SK-N-SH (cell line): ENCODE results near the gene KCTD17. TPM values are rescaled to one million over a fixed set of nuclear protein-coding genes. Genes with fewer than 3 reads are reported as not detected.

ENCODE experiments used
- CTCF ChIA-PET: fragments of 300-600, 350-600 bp; formaldehyde crosslinking; extraction: SDS; loops from one replicate; lab custom pipeline; 2021; lab: Yijun Ruan, JAX
- POLR2A ChIA-PET: fragments of 350-600 bp; sonication (Branson Sonifier 250); formaldehyde crosslinking; extraction: SDS; loops from one replicate; lab custom pipeline; 2020; ENCODE audit warnings: antibody characterized with exemption, inconsistent platforms; lab: Yijun Ruan, JAX
- DNase-seq: peaks from one replicate; pipeline ENCODE4 v3.0.0; 2012
- H2AFZ ChIP-seq: fragments of 200-600 bp; sonication (generic); 2 replicates; pipeline ENCODE4 v1.8.1; 2016; ENCODE audit warnings: antibody characterized with exemption, mild to moderate bottlenecking, low read depth
- H3F3A ChIP-seq: fragments of 200-600 bp; sonication (generic); replicated peaks from 2 replicates; pipeline ENCODE3; 2016; ENCODE audit warnings: antibody characterized with exemption, mild to moderate bottlenecking; ENCODE audit not compliant: insufficient read depth
- H3K27ac ChIP-seq, 2 experiments: fragments of 200-500 bp in 1 of 2; fragments of 200-600 bp in 1 of 2; sonication (Bioruptor generic) in 1 of 2; sonication (generic), shearing (Covaris generic) in 1 of 2; 2 replicates each; pipeline versions ENCODE4 v1.5.1 to v1.6.1; 2014 to 2016; ENCODE audit warnings: low read depth in 2 of 2, inconsistent platforms in 1 of 2, low read length in 1 of 2, mild to moderate bottlenecking in 1 of 2, mixed read lengths in 1 of 2
- H3K27me3 ChIP-seq: fragments of 200-600 bp; sonication (generic), shearing (Covaris generic); 2 replicates; pipeline ENCODE4 v1.6.1; 2016; ENCODE audit warnings: mixed run types; ENCODE audit not compliant: insufficient read depth
- H3K36me3 ChIP-seq, 2 experiments: fragments of 200-500 bp in 1 of 2; fragments of 200-600 bp in 1 of 2; sonication (Bioruptor generic) in 1 of 2; sonication (generic) in 1 of 2; replicated peaks in 1 of 2; 2 replicates each; pipeline versions ENCODE3 to v1.5.1; 2014 to 2016; ENCODE audit warnings: low read length in 1 of 2, mild to moderate bottlenecking in 1 of 2; ENCODE audit not compliant: insufficient read depth in 2 of 2, control insufficient read depth in 1 of 2
- H3K4me1 ChIP-seq, 2 experiments: fragments of 200-500 bp in 1 of 2; fragments of 200-600 bp in 1 of 2; sonication (Bioruptor generic) in 1 of 2; sonication (generic), shearing (Covaris generic) in 1 of 2; 2 replicates each; pipeline versions ENCODE4 v1.5.1 to v1.6.1; 2014 to 2016; ENCODE audit warnings: low read depth in 1 of 2, low read length in 1 of 2, mixed run types in 1 of 2; ENCODE audit not compliant: insufficient read depth in 2 of 2, control insufficient read depth in 1 of 2
- H3K4me2 ChIP-seq: fragments of 200-600 bp; sonication (generic), shearing (Covaris generic); 2 replicates; pipeline ENCODE4 v1.6.1; 2017; ENCODE audit warnings: mixed run types
- H3K4me3 ChIP-seq, 2 experiments: fragments of 200-500 bp in 1 of 2; fragments of 200-600 bp in 1 of 2; sonication (Bioruptor generic) in 1 of 2; sonication (generic), shearing (Covaris generic) in 1 of 2; 2 replicates each; pipeline versions ENCODE4 v1.5.1 to v1.8.1; 2014 to 2016; ENCODE audit warnings: low read depth in 2 of 2, inconsistent platforms in 1 of 2, low read length in 1 of 2, mild to moderate bottlenecking in 1 of 2, mixed read lengths in 1 of 2, moderate library complexity in 1 of 2
- H3K79me2 ChIP-seq: fragments of 200-600 bp; sonication (generic); 2 replicates; pipeline ENCODE4 v1.8.1; 2017; ENCODE audit warnings: mild to moderate bottlenecking; ENCODE audit not compliant: insufficient read depth
- H3K9ac ChIP-seq: fragments of 200-600 bp; sonication (generic); 2 replicates; pipeline ENCODE4 v1.6.1; 2017; ENCODE audit warnings: mixed run types
- H3K9me2 ChIP-seq: fragments of 200-600 bp; sonication (generic); 2 replicates; pipeline ENCODE4 v1.6.1; 2017; ENCODE audit warnings: mixed run types
- H3K9me3 ChIP-seq: fragments of 200-600 bp; sonication (generic); 2 replicates; pipeline ENCODE4 v1.6.1; 2017; ENCODE audit warnings: mixed run types, mild to moderate bottlenecking, moderate library complexity
- H4K20me1 ChIP-seq: fragments of 200-600 bp; sonication (generic); 2 replicates; pipeline ENCODE4 v1.6.1; 2017; ENCODE audit warnings: mild to moderate bottlenecking, mixed run types; ENCODE audit not compliant: insufficient read depth
- CHD2 ChIP-seq: fragments of 150-350 bp; IDR thresholded peaks from 2 replicates; pipeline ENCODE4 v1.6.1; 2018; ENCODE audit warnings: low read length; ENCODE audit not compliant: partially characterized antibody
- EZH2phosphoT487 ChIP-seq: fragments of 200-600 bp; sonication (generic); IDR thresholded peaks from 2 replicates; pipeline ENCODE4 v1.6.1; 2017; ENCODE audit warnings: low read depth, mixed run types, mild to moderate bottlenecking, antibody characterized with exemption, moderate library complexity, borderline replicate concordance
- FOSL2 ChIP-seq: IDR thresholded peaks from 2 replicates; pipeline ENCODE4 v1.4.0; 2012; ENCODE audit warnings: low read depth, mild to moderate bottlenecking, moderate library complexity, borderline replicate concordance
- FOXM1 ChIP-seq: IDR thresholded peaks from 2 replicates; pipeline ENCODE4 v1.4.0; 2012; ENCODE audit warnings: low read depth, mild to moderate bottlenecking
- GABPA ChIP-seq: IDR thresholded peaks from 2 replicates; pipeline ENCODE4 v1.4.0; 2012; ENCODE audit warnings: low read depth, mild to moderate bottlenecking
- MEF2A ChIP-seq: IDR thresholded peaks from 2 replicates; pipeline ENCODE4 v1.4.0; 2012; ENCODE audit warnings: low read depth, borderline replicate concordance
- PBX3 ChIP-seq: IDR thresholded peaks from 2 replicates; pipeline ENCODE4; 2012
- POLR2AphosphoS5 ChIP-seq: IDR thresholded peaks from 2 replicates; pipeline ENCODE4 v1.6.1; 2012; ENCODE audit warnings: low read depth, low read length
- RAD21 ChIP-seq: IDR thresholded peaks from 2 replicates; pipeline ENCODE4 v1.6.1; 2012; ENCODE audit warnings: mild to moderate bottlenecking, low read length
- RCOR1 ChIP-seq: fragments of 150-350 bp; IDR thresholded peaks from 2 replicates; pipeline ENCODE4 v1.6.1; 2017; ENCODE audit warnings: antibody characterized with exemption, low read length
- RFX5 ChIP-seq: IDR thresholded peaks from 2 replicates; pipeline ENCODE4 v1.6.1; 2012; ENCODE audit warnings: mild to moderate bottlenecking, improper control_type of control experiment, low read length
- TAF1 ChIP-seq: IDR thresholded peaks from 2 replicates; pipeline ENCODE4 v1.6.1; 2012; ENCODE audit warnings: low read depth, mild to moderate bottlenecking, low read length, moderate library complexity, borderline replicate concordance
- TCF12 ChIP-seq: IDR thresholded peaks from 2 replicates; pipeline ENCODE4 v1.4.0; 2012
- USF1 ChIP-seq: IDR thresholded peaks from 2 replicates; pipeline ENCODE4 v1.4.0; 2012; ENCODE audit warnings: low read depth, borderline replicate concordance
- USF2 ChIP-seq: fragments of 150-350 bp; IDR thresholded peaks from 2 replicates; pipeline ENCODE4 v1.6.1; 2017; ENCODE audit warnings: antibody characterized with exemption, low read length, low read depth, borderline replicate concordance
- YY1 ChIP-seq: IDR thresholded peaks from 2 replicates; pipeline ENCODE4 v1.4.0; 2012; ENCODE audit warnings: low read depth, mild to moderate bottlenecking
- ZBTB33 ChIP-seq: IDR thresholded peaks from 2 replicates; pipeline ENCODE4 v1.4.0; 2012; ENCODE audit warnings: low read depth, borderline replicate concordance
- WGBS: methylation state at CpG from one replicate; pipeline ENCODE4 v1.1.6; 2017; ENCODE audit warnings: low lambda C conversion rate; 5-methylcytosine and 5-hydroxymethylcytosine counted together
- polyA plus RNA-seq, 3 experiments: library from polyadenylated mRNA; depleted of rRNA; stranded (reverse); fragments of >200 nt; gene quantifications; 2 replicates each; pipeline ENCODE4 v1.2.3, GENCODE V29; 2012

KCTD17 gene
- polyA plus RNA-seq, 1 of the 3 experiments (the other 2 are of a cell fraction) = 57.8 TPM

- Histone ChIP-seq H3K4me1 (no peaks in the 10 kb centered on the region), H3K9ac (no peak overlapping the region), H4K20me1 (no peaks in the 10 kb centered on the region), H3K27ac (no peak overlapping the region), H3K27me3 (no peaks in the 10 kb centered on the region), H3K79me2 (no peaks in the 10 kb centered on the region), H2AFZ (no peak overlapping the region), H3K4me3 (no peak overlapping the region), H3K36me3 (peaks cover 0 to 33% of the 10 kb centered on the region in 2 experiments), H3K4me2 (no peak overlapping the region), H3K9me3 (no peaks in the 10 kb centered on the region), H3F3A (no peaks in the 10 kb centered on the region), H3K9me2 (no peaks in the 10 kb centered on the region)
- TF ChIP-seq POLR2AphosphoS5 (no peak), FOXM1 (no peak), TAF1 (no peak), USF2 (no peak), CHD2 (no peak), FOSL2 (no peak), USF1 (no peak), RFX5 (no peak), PBX3 (no peak), ZBTB33 (no peak), RCOR1 (no peak), MEF2A (no peak), YY1 (no peak), EZH2phosphoT487 (no peak), GABPA (no peak), RAD21 (no peak), TCF12 (no peak)
- ChIA-PET POLR2A (no interaction called here), CTCF (interaction anchor here (1.6 kb wide), 2 partner anchors 18 to 137 kb away, joined by 3 to 4 read pairs; no protein-coding TSS in a partner anchor)
- no peak for DNase-seq
- WGBS = 91% methylated on average over 8 of the region's 10 CpGs
These were observed 10.3 kb downstream of the KCTD17 start for GRCh38 chr22:37061611-37062375.
